HuH-7.5 (cell line): ENCODE data around the gene VRTN.

Source experiments
- DNase-seq: peaks from one replicate; pipeline ENCODE4 v3.0.0; 2011; ENCODE audit warnings: low spot score

VRTN gene

DNA sequence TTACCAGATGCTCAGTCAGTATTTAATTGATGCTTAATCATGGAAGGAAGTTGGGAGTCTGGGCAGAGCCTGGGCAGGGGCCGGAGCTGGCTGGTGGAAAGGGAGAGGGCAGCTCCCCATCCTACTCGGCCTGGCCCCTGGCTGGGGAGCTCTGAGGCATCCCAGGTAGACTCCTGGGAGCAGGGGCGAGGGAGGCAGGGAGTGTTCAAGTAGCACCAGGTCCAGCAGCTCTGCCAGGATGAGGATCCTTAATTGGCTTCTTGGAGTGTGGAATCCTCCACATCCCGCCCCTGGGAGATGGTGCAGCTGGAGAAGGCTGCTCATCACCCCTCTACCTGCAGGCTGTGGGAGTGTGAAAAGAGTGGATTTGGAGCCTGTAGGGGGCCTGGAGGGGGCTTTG, 46.8 kb downstream of the VRTN start:
- DNase-seq, result no peak

DNA sequence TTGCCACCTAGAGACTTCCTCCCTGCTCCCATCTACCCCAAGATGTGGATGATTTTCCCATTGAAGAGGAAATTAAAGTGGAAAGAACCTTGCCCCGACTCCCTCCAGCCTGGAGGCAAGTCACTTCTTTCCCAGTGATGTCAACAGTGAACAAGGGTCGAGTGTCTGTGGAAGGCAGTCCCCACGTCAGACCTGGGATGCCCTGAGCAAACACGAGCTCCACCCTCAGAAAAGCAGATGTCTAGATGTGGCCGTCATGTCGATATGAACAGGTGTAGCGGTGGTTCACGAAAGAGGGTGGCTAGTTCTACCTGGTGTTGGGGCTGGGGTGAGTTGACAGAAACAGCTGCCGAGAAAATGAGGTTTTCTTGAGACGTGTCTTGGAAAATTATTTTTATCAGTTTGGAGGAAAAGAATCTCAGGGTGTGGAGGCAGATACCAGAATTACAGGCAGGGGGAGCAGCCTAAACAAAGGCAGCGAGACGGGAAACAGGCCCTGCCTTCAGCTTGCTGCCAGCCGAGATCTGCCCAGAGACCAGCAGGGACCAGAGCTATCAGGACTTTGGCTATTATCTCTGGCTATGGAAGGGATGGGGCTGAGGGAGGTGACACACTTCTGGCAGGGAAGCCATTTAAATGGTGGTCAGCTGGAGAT, 51.9 kb downstream of the VRTN start:
- no peak for DNase-seq

DNA sequence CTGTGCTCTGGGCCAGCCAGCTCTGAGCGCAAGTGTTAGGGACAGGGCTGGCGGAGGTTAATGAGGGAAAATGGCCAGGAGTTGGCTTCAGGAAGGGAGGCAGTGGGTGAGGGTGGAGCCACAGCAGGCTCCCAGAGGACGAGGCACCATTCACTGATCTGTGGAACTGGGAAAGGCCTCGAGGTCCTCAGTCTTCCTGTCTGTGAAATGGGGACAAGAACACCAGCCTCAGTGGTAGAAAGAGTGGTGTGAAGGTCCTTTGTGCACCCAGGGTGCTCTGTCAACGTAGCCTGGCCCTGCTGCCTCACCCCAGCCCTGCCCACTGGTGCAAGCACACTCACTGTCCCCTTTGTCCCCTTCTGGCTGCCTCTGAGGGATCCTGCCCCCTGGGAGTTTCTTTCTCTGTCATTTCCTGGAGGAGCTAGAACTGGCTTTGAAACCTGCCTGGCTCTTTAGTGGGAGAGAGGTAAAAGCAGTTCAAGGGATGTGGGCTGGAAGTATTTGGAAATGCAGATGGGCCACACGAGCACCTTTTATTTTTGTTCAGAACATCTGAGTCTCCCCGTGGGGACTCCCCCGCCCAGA, 52.7 kb downstream of the VRTN start:
- no peak for DNase-seq

DNA sequence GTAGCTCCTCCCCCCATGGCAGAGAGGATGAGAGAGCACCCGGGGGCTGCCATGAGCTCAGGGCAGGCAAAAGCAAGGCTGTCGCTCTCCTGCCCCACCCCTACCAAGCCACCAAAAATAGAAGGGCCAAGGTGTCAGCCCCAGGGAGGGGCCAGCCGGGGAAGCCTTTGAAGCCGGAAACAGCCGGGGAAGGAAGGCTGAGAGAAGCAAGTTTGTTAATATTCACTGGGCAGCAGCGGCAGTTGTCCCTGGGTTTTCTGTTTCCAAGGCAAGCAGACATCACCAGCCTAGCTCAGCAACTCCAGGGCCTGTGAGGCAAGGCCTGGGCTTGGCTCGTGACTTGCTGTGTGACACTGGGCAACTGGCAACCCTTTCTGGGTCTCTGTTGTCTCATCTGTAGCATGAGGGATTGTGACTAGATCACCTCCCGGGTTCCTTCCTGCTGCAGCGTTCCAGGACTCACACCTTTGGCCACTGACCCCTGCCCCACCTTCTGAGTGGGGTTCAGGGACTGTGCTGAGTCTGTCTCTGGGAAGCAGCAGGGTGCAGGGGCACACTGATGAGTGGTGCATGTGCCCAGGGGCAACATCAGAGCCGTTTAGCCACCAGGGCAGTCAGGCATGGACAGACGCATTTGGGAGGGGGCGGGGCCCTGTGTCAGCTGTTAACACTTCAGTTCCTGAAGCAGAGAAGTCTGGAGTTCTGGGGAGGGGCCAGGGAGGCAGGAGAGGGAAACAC, 53.4 kb downstream of the VRTN start:
- DNase-seq, result no peak

DNA sequence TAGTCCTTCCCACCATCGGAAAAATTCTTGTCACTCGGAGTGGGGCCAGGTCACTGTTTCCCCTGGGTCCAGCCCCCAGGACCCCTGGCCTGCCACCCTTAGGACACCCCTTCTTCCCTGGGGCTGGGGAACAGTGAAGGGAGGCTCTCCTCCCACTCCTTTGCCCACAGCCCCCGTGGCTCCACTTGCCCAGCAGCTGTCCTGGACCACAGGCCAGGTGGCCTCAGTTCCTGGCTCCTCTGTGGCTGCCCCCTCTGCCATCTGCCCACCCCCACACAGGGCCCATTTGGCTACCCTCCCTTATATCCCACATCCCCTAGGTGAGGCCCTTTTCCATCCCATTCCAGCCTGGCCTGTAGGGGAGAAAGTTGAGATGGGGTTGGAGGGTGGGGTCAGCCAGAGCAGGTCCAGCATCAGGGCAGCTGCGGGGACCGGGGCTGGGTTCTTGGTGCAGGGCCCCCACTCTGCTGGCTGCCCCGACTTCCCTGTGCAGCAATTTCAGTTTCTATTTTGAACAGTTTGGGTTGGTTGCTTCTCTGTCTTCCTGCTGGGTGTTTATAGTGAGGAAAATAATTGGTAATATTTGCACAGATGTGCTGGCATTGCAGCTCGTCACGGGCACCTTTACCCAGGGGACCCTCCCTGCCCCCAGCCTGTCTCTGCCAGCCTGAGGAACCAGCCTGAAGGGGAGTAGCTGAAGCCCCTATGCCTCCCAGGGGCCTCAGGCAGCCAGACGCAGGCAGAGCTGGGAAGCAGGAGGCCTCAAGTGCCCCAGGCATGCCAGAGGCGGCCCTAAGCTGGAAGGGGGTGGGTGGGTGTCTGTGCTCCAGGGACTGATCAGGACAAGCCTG, 54.4 kb downstream of the VRTN start:
- DNase-seq, result no peak

DNA sequence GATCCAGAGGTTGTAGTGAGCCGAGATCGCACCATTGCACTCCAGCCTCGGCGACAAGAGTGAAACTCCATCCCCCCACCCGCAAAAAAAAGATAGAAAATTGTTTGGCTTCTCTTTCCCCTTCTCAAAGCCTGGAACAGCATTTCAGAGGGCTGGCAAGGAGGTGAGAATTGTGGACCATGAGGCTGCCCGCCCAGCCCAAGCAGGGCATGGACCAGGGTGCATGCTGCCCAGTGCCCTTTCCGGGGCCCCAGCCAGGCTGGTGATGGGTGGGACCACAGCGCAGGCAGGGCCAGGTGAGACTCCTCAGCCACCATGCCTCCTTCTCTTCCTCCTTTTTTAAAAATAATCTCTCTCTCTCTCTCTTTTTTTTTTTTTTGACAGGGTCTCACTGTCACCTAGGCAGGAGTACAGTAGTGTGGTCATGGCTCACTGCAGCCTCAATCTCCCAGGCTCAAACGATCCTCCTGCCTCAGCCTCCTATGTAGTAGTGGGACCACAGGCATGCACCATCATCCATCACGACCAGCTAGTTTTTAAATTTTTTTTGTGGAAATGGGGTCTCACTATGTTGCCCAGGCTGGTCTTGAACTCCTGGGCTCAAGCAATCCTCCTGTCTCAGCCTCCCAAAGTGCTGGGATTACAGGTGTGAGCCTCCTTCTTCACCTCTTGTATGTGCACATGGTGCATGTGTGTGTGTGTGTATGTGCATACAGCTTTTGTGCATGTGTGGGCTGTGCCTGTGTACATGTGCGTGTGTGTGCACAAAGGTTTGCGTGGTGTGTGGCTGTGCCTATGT, 55.5 kb downstream of the VRTN start:
- DNase-seq, result no peak

DNA sequence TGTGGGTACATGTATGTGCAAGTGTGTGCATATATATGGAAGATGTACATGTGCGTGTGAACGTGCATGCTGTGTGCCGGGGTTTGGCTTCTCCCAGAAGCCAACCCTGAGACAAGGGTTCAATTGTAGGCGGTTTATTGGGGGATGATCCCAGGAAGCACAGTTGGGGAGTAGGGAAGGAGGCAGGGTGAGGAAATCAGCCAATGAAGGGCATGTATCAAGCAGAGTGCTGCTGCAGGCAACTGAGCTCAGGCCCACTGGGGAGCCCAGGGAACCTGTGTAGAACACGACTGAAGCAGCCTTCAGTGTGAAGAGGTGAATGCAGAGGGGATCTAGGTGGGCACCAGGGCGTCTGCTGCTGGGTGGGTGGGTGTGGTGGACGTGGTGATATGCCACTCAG, 56.2 kb downstream of the VRTN start:
- no peak for DNase-seq

DNA sequence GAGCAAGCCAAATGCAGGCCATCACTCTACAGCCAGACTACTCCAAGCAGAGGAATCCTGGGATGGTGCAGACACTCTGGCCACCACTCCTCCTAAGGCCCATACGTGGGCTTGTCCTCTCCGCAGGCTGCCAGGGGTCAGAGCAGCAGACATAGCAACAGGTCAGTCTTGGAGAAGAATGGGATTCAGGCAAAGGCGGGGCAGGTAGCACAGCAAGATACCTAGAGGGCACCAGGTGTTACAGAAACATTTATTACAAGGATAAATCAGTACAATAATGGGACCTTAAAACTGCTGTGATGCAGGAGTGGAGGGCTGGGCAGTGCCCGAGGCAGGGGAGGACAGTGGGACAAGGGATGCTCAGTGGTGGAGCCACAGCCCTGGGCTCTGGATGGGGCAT, 57.4 kb downstream of the VRTN start:
- no peak for DNase-seq

DNA sequence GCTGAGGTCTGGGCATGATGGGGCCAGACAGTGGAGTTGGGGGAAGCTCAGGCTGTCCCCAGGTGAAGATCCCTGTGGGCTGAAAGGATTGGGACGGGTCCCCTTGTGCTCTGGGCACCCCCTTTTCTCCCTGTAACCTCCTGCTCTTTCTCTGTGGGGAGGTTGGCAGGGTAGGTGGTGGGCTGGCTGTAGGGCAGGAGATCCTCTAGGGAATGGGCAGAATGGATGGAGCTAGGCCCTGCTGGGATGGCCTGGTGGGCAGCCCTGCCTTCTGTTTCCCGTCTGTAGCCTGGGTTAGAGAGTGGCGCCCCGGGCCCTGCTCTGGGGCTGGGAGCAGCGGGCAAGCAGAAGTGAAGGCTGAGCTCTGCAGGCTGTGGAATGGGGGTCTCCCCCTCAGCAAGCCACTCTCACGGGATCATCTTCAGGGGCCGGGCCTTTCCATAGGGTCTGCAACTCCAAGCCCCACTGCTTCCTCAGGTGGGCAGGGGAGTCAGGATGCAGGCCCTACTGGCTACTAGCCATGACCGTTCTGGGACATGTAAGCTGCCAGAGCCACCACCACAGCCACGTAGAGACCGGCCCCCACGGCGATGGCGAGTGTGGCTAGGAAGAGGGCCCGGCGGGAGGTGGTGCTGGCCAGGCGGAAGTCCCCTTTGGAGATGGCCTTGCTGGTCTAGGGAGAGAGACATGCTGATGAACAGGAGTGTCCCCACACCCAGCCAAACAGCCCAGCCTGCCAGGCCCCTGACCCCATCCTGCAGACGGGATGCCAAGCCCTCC, 58.9 kb downstream of the VRTN start:
- DNase-seq, result no peak

DNA sequence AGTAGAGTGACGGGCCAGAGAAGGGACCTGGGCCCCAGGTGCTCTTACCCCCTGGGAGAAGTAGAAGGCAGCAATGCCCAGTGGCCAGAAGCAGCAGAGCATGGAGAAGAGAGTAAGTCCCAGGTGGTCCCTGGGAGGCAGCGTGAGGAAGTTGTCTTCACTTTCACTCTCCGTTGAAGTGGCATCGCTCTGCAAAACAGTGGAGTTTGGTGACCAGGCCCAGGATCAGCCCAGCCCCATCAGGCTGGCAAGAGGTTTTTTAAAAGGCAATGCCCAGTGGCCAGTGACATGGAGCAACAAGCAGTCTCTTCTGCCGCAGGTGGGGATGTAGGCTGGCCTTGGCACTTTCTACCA, 59.5 kb downstream of the VRTN start:
- no peak for DNase-seq

DNA sequence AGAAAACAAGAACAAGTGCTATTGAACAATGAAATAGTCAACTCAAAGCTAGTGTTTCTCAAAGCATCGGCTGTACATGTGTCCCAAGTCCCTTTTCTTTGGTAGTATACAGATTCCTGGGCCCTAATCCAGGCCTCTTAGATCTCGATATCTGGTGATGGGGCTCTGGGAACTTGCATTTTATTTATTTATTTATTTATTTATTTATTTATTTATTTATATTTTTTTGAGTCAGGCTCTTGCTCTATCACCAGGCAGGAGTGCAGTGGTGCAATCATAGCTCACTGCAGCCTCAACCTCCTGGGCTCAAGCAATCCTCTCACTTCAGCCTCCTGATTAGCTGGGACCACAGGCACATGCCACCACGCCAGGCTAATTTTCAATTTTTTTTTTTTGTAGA, 60.6 kb downstream of the VRTN start:
- DNase-seq, result no peak

DNA sequence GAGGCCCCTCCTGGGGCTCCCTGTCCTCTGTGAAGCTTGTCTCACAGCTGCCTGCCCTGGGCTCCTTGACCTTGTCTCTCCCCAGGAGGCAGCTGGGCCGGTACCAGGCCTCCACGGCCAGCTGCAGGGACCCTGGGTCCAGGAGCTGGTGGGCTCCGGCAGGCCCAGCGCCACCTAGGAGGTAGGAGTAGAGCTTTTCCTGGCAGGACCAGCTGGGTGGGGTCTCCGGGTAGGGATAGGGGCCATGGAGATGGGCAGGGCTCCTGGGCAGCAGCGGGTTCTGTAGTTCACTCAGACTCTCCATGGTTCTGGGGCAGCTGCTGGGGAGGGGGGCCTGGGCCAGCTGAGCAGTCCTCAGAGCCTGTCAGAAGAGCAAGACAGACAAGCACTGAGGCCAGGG, 61.2 kb downstream of the VRTN start:
- DNase-seq, result no peak
